ENCODE measurements around the gene PKP4.

DNA sequence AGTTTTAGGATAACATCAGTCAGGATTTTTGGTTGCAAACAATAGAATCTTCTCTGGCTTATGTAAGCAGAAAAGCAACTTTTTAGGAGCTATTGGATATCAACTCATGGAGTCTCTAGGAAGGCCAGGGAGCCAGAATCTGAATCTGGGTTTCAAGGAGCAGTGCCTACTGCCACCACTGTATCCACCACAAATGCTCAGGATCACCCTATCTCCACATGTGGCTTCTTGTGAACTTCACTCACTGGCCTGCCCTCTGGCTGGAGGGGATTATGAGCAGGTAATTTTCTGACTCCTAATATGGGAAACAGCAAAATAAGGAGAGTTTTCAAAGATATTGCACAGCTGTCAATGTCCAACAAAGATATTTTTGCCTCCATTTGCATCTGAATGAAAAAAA lies 142.9 kb downstream of the PKP4 start:
- TF ChIP-seq, protein P1, sequence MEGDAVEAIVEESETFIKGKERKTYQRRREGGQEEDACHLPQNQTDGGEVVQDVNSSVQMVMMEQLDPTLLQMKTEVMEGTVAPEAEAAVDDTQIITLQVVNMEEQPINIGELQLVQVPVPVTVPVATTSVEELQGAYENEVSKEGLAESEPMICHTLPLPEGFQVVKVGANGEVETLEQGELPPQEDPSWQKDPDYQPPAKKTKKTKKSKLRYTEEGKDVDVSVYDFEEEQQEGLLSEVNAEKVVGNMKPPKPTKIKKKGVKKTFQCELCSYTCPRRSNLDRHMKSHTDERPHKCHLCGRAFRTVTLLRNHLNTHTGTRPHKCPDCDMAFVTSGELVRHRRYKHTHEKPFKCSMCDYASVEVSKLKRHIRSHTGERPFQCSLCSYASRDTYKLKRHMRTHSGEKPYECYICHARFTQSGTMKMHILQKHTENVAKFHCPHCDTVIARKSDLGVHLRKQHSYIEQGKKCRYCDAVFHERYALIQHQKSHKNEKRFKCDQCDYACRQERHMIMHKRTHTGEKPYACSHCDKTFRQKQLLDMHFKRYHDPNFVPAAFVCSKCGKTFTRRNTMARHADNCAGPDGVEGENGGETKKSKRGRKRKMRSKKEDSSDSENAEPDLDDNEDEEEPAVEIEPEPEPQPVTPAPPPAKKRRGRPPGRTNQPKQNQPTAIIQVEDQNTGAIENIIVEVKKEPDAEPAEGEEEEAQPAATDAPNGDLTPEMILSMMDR (conservative IDR thresholded peaks at IDR 0.05 in 1 of 2, IDR thresholded peaks at IDR 0.05 in 1 of 2; ENCODE audit: low read depth in 1 of 2, low read length in 2 of 2) = no peak
- TF ChIP-seq EZH2 (IDR thresholded peaks at IDR 0.05; ENCODE audit: low read length, missing control alignments) = no peak
